OCI-LY1 (cell line): Measurements from ENCODE around the gene EOGT.

Experiments used
- EZH2 ChIP-seq: fragments of 200-600 bp; sonication (generic), shearing (Covaris generic); IDR thresholded peaks from 2 replicates; pipeline ENCODE4 v1.8.0; 2017; ENCODE audit warnings: borderline replicate concordance, mixed run types, mild to moderate bottlenecking, antibody characterized with exemption, low read length, moderate library complexity, mixed read lengths
- TF ChIP-seq, protein P1 (sequence below): fragments of 200-600 bp; sonication (generic), shearing (Covaris generic); IDR thresholded peaks from 2 replicates; pipeline ENCODE4 v1.5.1; 2017; ENCODE audit warnings: mild to moderate bottlenecking, antibody characterized with exemption, low read length, moderate library complexity, mixed read lengths

DNA sequence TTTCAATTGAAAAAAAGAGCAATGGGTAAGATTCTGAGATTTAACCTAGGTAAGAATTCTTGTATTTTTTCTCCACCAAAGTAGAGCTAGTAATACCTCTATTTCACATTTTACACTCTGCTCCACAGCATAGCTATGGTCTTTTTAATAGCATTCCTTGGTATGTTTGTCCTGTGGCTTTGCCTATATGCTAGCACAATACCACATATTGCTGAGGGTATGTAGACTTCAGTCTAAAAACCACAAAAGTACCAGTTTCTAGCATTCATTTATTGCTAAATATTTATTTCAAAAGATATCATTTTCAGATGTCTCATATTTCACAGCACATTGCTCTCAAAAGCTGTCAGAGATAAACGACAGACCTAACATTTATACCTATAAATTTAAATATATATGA lies 18.2 kb upstream of the EOGT start:
- TF ChIP-seq, protein P1, sequence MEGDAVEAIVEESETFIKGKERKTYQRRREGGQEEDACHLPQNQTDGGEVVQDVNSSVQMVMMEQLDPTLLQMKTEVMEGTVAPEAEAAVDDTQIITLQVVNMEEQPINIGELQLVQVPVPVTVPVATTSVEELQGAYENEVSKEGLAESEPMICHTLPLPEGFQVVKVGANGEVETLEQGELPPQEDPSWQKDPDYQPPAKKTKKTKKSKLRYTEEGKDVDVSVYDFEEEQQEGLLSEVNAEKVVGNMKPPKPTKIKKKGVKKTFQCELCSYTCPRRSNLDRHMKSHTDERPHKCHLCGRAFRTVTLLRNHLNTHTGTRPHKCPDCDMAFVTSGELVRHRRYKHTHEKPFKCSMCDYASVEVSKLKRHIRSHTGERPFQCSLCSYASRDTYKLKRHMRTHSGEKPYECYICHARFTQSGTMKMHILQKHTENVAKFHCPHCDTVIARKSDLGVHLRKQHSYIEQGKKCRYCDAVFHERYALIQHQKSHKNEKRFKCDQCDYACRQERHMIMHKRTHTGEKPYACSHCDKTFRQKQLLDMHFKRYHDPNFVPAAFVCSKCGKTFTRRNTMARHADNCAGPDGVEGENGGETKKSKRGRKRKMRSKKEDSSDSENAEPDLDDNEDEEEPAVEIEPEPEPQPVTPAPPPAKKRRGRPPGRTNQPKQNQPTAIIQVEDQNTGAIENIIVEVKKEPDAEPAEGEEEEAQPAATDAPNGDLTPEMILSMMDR, result no peak
- no peak for TF ChIP-seq EZH2
